ENCODE data around the gene GRAMD2B.

Gene GRAMD2B

DNA sequence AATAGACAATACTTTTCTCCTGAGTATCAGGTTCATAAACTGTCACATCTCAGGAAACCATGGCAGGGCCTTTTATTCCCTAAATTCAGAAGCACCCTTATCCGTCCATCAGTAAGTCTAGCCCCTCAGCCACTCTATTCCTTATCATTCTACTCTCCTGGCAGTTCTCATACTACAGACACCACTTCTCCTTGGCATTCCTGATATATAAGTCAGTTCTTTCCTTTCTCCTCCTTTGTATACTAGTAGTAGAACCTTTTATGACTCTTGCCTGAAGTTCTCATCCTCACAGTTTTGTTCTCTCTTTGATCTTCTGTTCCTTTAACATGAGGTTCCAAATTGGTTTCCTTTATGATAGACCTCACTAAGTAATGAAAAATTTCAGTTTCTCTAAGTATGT is 29.3 kb downstream of the GRAMD2B start:
- no peak for TF ChIP-seq EZH2phosphoT487 (IDR thresholded peaks at IDR 0.05; ENCODE audit: low read length)
- TF ChIP-seq, protein P1, sequence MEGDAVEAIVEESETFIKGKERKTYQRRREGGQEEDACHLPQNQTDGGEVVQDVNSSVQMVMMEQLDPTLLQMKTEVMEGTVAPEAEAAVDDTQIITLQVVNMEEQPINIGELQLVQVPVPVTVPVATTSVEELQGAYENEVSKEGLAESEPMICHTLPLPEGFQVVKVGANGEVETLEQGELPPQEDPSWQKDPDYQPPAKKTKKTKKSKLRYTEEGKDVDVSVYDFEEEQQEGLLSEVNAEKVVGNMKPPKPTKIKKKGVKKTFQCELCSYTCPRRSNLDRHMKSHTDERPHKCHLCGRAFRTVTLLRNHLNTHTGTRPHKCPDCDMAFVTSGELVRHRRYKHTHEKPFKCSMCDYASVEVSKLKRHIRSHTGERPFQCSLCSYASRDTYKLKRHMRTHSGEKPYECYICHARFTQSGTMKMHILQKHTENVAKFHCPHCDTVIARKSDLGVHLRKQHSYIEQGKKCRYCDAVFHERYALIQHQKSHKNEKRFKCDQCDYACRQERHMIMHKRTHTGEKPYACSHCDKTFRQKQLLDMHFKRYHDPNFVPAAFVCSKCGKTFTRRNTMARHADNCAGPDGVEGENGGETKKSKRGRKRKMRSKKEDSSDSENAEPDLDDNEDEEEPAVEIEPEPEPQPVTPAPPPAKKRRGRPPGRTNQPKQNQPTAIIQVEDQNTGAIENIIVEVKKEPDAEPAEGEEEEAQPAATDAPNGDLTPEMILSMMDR (IDR thresholded peaks at IDR 0.05; ENCODE audit: low read length), result no peak
- no peak for TF ChIP-seq EZH2 (optimal IDR thresholded peaks at IDR 0.05; ENCODE audit: low read depth, low read length)
- H3K9me3 ChIP-seq (replicated peaks; ENCODE audit: insufficient read depth, low read length), result no peaks in the 10 kb centered on the region
- no peaks in the 10 kb centered on the region for H4K20me1 ChIP-seq (ENCODE audit: insufficient read depth, low read length)
- DNase-seq, result no peak
- H3K27me3 ChIP-seq (replicated peaks; ENCODE audit: insufficient read depth, low read length), result no peaks in the 10 kb centered on the region
- H3F3A ChIP-seq (ENCODE audit: insufficient read depth, low read length), result peaks cover 24% of the 10 kb centered on the region
- no peak overlapping the region for H3K9ac ChIP-seq (ENCODE audit: low read length)
- H2AFZ ChIP-seq (ENCODE audit: low read length), result no peak overlapping the region
- H3K4me3 ChIP-seq (ENCODE audit: low read length), result no peak overlapping the region
- H3K9me2 ChIP-seq (replicated peaks; ENCODE audit: insufficient read depth, low read length), result no peaks in the 10 kb centered on the region
- no peaks in the 10 kb centered on the region for H3K36me3 ChIP-seq (replicated peaks; ENCODE audit: insufficient read depth, low read length)
- no peak overlapping the region for H3K27ac ChIP-seq (ENCODE audit: low read length)
- H3K79me2 ChIP-seq (ENCODE audit: low read length), result peaks cover 5% of the 10 kb centered on the region; the same call in 1 of the 2 replicates
- peaks cover 25% of the 10 kb centered on the region for H3K4me1 ChIP-seq (ENCODE audit: low read length)
- no peak overlapping the region for H3K4me2 ChIP-seq (ENCODE audit: low read depth, low read length)

DNA sequence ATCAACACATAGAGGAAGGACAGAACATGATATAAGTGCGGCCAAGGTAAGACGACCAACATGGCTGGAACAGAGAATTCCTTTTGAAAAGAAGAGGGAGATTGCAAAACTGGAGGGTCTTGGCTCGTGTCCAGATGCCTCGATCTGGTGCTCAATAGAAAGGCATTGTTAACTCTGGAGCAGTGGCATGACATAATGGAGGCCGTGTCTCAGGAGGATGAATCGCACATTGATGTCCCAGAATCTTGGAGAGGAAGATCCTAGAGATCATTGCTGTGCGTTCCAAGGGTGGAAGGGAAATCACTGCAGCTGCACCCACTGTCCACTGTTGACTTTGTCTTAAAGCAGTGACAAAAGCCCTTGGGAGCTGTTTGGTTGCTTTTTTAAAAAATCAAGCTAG is 30.9 kb downstream of the GRAMD2B start:
- no peak overlapping the region for H3K4me3 ChIP-seq (ENCODE audit: low read length)
- no peaks in the 10 kb centered on the region for H4K20me1 ChIP-seq (ENCODE audit: insufficient read depth, low read length)
- H2AFZ ChIP-seq (ENCODE audit: low read length), result no peak overlapping the region
- TF ChIP-seq EZH2phosphoT487 (IDR thresholded peaks at IDR 0.05; ENCODE audit: low read length), result no peak
- no peak for TF ChIP-seq EZH2 (optimal IDR thresholded peaks at IDR 0.05; ENCODE audit: low read depth, low read length)
- TF ChIP-seq, protein P1 (IDR thresholded peaks at IDR 0.05; ENCODE audit: low read length), result no peak
- no peak overlapping the region for H3K4me2 ChIP-seq (ENCODE audit: low read depth, low read length)
- no peaks in the 10 kb centered on the region for H3K27me3 ChIP-seq (replicated peaks; ENCODE audit: insufficient read depth, low read length)
- H3K9me2 ChIP-seq (replicated peaks; ENCODE audit: insufficient read depth, low read length), result no peaks in the 10 kb centered on the region
- peaks cover 5% of the 10 kb centered on the region; the same call in 1 of the 2 replicates for H3K79me2 ChIP-seq (ENCODE audit: low read length)
- peaks cover 15% of the 10 kb centered on the region for H3K4me1 ChIP-seq (ENCODE audit: low read length)
- DNase-seq, result no peak
- H3K27ac ChIP-seq (ENCODE audit: low read length), result no peak overlapping the region
- no peaks in the 10 kb centered on the region for H3K36me3 ChIP-seq (replicated peaks; ENCODE audit: insufficient read depth, low read length)
- H3F3A ChIP-seq (ENCODE audit: insufficient read depth, low read length), result peaks cover 17% of the 10 kb centered on the region
- no peak overlapping the region for H3K9ac ChIP-seq (ENCODE audit: low read length)
- H3K9me3 ChIP-seq (replicated peaks; ENCODE audit: insufficient read depth, low read length), result no peaks in the 10 kb centered on the region

DNA sequence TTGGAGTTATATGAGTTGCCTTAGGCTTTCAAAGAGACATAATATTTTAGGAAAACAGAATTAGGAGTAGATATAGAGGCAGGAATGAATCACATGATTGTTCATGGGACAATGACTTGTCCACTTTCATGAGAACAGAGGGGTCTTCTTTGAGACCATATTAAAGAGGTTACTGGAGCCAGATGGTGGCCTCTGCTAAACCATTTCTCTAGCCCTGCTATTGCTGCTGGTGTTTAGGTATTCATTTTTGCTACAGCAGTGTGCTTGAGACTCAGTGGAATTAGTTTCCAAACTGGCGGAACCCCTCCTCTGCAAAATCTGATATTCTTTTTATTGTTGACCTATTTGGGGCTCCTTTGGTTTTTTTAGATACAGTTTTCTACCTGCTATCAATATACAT is 31.3 kb downstream of the GRAMD2B start:
- TF ChIP-seq, protein P1 (IDR thresholded peaks at IDR 0.05; ENCODE audit: low read length), result no peak
- no peak for TF ChIP-seq EZH2phosphoT487 (IDR thresholded peaks at IDR 0.05; ENCODE audit: low read length)
- TF ChIP-seq EZH2 (optimal IDR thresholded peaks at IDR 0.05; ENCODE audit: low read depth, low read length), result no peak
- Histone ChIP-seq H3K9ac (ENCODE audit: low read length) (no peak overlapping the region), H3K9me3 (replicated peaks; ENCODE audit: insufficient read depth, low read length) (no peaks in the 10 kb centered on the region), H3K4me1 (ENCODE audit: low read length) (peaks cover 12% of the 10 kb centered on the region), H3K27me3 (replicated peaks; ENCODE audit: insufficient read depth, low read length) (no peaks in the 10 kb centered on the region), H4K20me1 (ENCODE audit: insufficient read depth, low read length) (no peaks in the 10 kb centered on the region), H3K9me2 (replicated peaks; ENCODE audit: insufficient read depth, low read length) (no peaks in the 10 kb centered on the region), H3K36me3 (replicated peaks; ENCODE audit: insufficient read depth, low read length) (no peaks in the 10 kb centered on the region), H3K4me2 (ENCODE audit: low read depth, low read length) (no peak overlapping the region), H2AFZ (ENCODE audit: low read length) (no peak overlapping the region), H3K4me3 (ENCODE audit: low read length) (no peak overlapping the region), H3K27ac (ENCODE audit: low read length) (no peak overlapping the region), H3F3A (ENCODE audit: insufficient read depth, low read length) (peaks cover 12% of the 10 kb centered on the region), H3K79me2 (ENCODE audit: low read length) (peaks cover 5% of the 10 kb centered on the region; the same call in 1 of the 2 replicates)
- no peak for DNase-seq
